ENCODE results near the gene MRPL51.

MRPL51 gene

GRCh38 chr12:6459004-6459337 is 34.1 kb downstream of the MRPL51 start:
- no peak overlapping the region for H3K4me2 ChIP-seq

GRCh38 chr12:6458281-6459003 is 34.6 kb downstream of the MRPL51 start:
- Histone ChIP-seq H3K4me1 (ENCODE audit: low read depth, poor library complexity, severe bottlenecking) (peaks cover 27% of the 10 kb centered on the region), H3K4me2 (no peak overlapping the region), H3K9ac (no peak overlapping the region), H3K36me3 (ENCODE audit: insufficient read depth) (no peaks in the 10 kb centered on the region), H3K79me2 (ENCODE audit: insufficient read depth, low read depth) (0 out of 2 replicates have a peak, but pooled peaks cover under 1% of the 10 kb centered on the region), H3K4me3 (IDR thresholded peaks at IDR 0.05; ENCODE audit: insufficient read depth, low read depth, low read length) (no peak overlapping the region), H2AFZ (ENCODE audit: low read depth) (no peak overlapping the region), H4K20me1 (ENCODE audit: insufficient read depth) (no peaks in the 10 kb centered on the region), H3K27ac (no peak overlapping the region), H3K27me3 (ENCODE audit: insufficient read depth, low read depth) (no peaks in the 10 kb centered on the region)
- TF ChIP-seq CTCF (conservative IDR thresholded peaks at IDR 0.05; ENCODE audit: low read depth, low read length): no peak

More at GRCh38 chr12:6459004-6459337, 34.1 kb downstream of the MRPL51 start:
- no peak overlapping the region for H3K9ac ChIP-seq
- no peaks in the 10 kb centered on the region for H4K20me1 ChIP-seq (ENCODE audit: insufficient read depth)
- H3K36me3 ChIP-seq (ENCODE audit: insufficient read depth): no peaks in the 10 kb centered on the region
- no peak overlapping the region for H3K4me3 ChIP-seq (IDR thresholded peaks at IDR 0.05; ENCODE audit: insufficient read depth, low read depth, low read length)
- peaks cover 26% of the 10 kb centered on the region for H3K4me1 ChIP-seq (ENCODE audit: low read depth, poor library complexity, severe bottlenecking)
- no peaks in the 10 kb centered on the region for H3K79me2 ChIP-seq (ENCODE audit: insufficient read depth, low read depth)
- no peak for TF ChIP-seq CTCF (conservative IDR thresholded peaks at IDR 0.05; ENCODE audit: low read depth, low read length)
- no peaks in the 10 kb centered on the region for H3K27me3 ChIP-seq (ENCODE audit: insufficient read depth, low read depth)
- H3K27ac ChIP-seq: no peak overlapping the region
- no peak overlapping the region for H2AFZ ChIP-seq (ENCODE audit: low read depth)

- no peak overlapping the region for H3K27ac ChIP-seq
- H3K36me3 ChIP-seq (ENCODE audit: insufficient read depth): no peaks in the 10 kb centered on the region
Measured at GRCh38 chr12:6457220-6457945, 35.7 kb downstream of the MRPL51 start.

More at GRCh38 chr12:6457220-6457945, 35.7 kb downstream of the MRPL51 start:
- Histone ChIP-seq H3K4me3 (IDR thresholded peaks at IDR 0.05; ENCODE audit: insufficient read depth, low read depth, low read length) (no peak overlapping the region), H3K4me2 (no peak overlapping the region), H3K79me2 (ENCODE audit: insufficient read depth, low read depth) (peaks cover 11% of the 10 kb centered on the region; the same call in 1 of the 2 replicates), H3K9ac (no peak overlapping the region), H2AFZ (ENCODE audit: low read depth) (no peak overlapping the region), H3K4me1 (ENCODE audit: low read depth, poor library complexity, severe bottlenecking) (peaks cover 37% of the 10 kb centered on the region), H3K27me3 (ENCODE audit: insufficient read depth, low read depth) (no peaks in the 10 kb centered on the region), H4K20me1 (ENCODE audit: insufficient read depth) (no peaks in the 10 kb centered on the region)
- TF ChIP-seq CTCF (conservative IDR thresholded peaks at IDR 0.05; ENCODE audit: low read depth, low read length): no peak

All from KMS-11 (cell line).